ENCODE results near the gene MNDA. TPM values are rescaled to one million over a fixed set of nuclear protein-coding genes. Genes with fewer than 3 reads are reported as not detected.

MNDA gene
- total RNA-seq, 2 experiments from 2014 or later = not detected

DNA sequence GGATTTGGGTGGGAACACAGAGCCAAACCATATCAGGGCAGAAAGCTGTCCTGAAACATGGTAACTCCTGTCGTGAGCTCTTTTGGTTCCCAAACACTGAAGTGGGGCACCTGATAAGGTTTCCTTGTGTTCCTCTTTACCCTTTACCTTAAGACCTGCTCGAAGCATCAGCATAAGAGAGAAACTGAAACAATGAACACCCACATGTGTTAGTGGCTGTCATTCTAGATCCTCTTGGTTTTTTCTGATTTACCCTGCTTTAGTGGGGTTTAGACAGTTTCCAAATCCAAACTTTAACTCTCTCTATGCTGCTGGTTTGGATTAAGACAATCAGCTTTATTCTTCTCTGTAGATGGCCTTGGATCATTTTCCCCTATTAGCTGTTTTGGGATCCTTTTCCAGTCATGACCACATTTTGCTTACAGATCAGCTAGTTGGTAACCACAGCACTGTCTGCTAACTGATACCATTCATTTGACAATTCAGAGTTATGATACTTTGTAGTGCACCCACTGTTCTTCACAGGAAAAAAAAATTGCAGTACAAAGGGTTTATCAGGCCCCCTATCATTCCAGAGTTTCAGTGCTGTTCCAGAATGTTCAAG is 975 bp upstream of the MNDA start:
- ATAC-seq (peak; percentile 55), DNase-seq (no peak)
- Mint-ChIP-seq H3K36me3 (ENCODE audit: low read depth) (no peaks in the 10 kb centered on the region), H3K9me3 (peaks cover 4% of the 10 kb centered on the region), H3K4me3 (no peak overlapping the region), H3K27me3 (peaks cover 4% of the 10 kb centered on the region), H3K27ac (no peak overlapping the region), H3K4me1 (ENCODE audit: low read depth) (peaks cover 8% of the 10 kb centered on the region)
- ChIA-PET CTCF (interaction anchor here (1.4 to 1.6 kb wide), 2 partner anchors 37 to 242 kb away, joined by 3 to 5 read pairs; no protein-coding TSS in a partner anchor), POLR2A (no interaction called here)
- intact Hi-C loops (cut with micrococcal nuclease) = no loop called here
- TF ChIP-seq, protein P1, sequence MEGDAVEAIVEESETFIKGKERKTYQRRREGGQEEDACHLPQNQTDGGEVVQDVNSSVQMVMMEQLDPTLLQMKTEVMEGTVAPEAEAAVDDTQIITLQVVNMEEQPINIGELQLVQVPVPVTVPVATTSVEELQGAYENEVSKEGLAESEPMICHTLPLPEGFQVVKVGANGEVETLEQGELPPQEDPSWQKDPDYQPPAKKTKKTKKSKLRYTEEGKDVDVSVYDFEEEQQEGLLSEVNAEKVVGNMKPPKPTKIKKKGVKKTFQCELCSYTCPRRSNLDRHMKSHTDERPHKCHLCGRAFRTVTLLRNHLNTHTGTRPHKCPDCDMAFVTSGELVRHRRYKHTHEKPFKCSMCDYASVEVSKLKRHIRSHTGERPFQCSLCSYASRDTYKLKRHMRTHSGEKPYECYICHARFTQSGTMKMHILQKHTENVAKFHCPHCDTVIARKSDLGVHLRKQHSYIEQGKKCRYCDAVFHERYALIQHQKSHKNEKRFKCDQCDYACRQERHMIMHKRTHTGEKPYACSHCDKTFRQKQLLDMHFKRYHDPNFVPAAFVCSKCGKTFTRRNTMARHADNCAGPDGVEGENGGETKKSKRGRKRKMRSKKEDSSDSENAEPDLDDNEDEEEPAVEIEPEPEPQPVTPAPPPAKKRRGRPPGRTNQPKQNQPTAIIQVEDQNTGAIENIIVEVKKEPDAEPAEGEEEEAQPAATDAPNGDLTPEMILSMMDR (IDR thresholded peaks at IDR 0.05) = no peak

DNA sequence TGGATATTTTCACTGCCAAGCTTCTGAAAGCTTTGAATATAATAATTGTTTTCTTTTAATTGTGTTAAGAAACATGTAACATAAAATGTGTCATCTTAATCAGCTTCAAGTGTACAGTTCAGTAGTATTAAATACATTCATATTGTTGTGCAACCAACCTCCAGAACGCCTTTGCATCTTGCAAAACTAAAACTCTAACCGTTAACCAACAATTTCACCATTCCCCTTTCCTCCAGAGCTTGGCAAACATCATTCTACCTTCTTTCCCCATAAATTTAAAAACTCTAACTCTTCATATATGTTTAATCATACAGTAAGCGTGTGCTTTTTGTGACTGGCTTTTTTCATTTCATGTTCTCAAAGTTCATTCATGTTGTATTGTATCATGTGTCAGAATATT is 2.1 kb downstream of the MNDA start:
- TF ChIP-seq, protein P1 (IDR thresholded peaks at IDR 0.05) = no peak
- Mint-ChIP-seq H3K4me1 (ENCODE audit: low read depth) (peaks cover 8% of the 10 kb centered on the region), H3K27me3 (no peaks in the 10 kb centered on the region), H3K36me3 (ENCODE audit: low read depth) (no peaks in the 10 kb centered on the region), H3K4me3 (no peak overlapping the region), H3K27ac (no peak overlapping the region), H3K9me3 (no peaks in the 10 kb centered on the region)
- intact Hi-C loops (cut with micrococcal nuclease) = no loop called here
- ATAC-seq (no peak), DNase-seq (no peak)
- ChIA-PET POLR2A (no interaction called here), CTCF (no interaction called here)

DNA sequence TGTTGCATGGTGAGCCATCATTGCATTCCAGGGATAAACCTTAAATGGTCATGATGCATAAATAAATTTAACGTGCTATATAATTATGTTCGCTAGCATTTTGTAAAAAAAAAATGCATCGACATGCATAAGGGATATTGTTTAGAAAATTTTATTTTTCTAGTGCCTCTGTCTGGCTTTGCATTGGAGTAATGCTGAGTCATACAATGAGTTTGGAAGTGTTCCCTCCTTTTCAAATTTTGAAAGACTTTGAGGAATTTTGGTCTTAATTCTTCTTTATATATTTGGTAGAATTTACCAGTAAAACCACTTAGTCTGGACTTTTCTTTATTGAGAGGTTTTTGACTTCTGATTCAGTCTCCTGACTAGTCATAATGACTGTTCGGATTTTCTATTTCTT is 4.9 kb downstream of the MNDA start:
- no peak overlapping the region for H3K27ac Mint-ChIP-seq
- POLR2A ChIA-PET = no interaction called here
- ATAC-seq (no peak), DNase-seq (no peak)
- H3K9me3 Mint-ChIP-seq = no peaks in the 10 kb centered on the region
- H3K4me3 Mint-ChIP-seq = no peak overlapping the region
- intact Hi-C loops (cut with micrococcal nuclease) = no loop called here
- no peaks in the 10 kb centered on the region for H3K4me1 Mint-ChIP-seq (ENCODE audit: low read depth)
- TF ChIP-seq, protein P1 (IDR thresholded peaks at IDR 0.05) = no peak
- H3K36me3 Mint-ChIP-seq (ENCODE audit: low read depth) = no peaks in the 10 kb centered on the region
- H3K27me3 Mint-ChIP-seq = peaks cover 9% of the 10 kb centered on the region
- CTCF ChIA-PET = no interaction called here

DNA sequence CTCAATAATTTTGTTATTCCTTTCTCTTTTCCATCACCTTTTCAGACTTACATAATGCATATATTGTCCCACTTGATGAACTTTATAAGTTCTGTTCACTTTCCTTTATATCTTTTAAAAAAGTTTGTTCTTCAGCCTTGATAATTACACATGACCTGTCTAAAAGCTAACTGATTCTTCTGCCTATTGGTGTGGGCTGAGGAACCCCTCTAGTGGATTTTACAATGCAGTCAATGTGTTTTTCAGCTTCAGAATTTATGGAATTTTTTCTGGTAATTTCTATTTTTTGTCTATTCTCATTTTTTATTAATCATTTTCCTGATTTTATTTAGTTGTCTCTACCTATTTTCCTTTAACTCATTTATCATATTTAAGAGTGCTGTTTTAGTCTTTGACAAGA is 7.5 kb downstream of the MNDA start:
- intact Hi-C loops (cut with micrococcal nuclease) = no loop called here
- DNase-seq = no peak
- Mint-ChIP-seq H3K36me3 (ENCODE audit: low read depth) (no peaks in the 10 kb centered on the region), H3K27me3 (peaks cover 9% of the 10 kb centered on the region), H3K27ac (no peak overlapping the region), H3K4me1 (ENCODE audit: low read depth) (no peaks in the 10 kb centered on the region), H3K9me3 (no peaks in the 10 kb centered on the region), H3K4me3 (no peak overlapping the region)
- TF ChIP-seq, protein P1 (IDR thresholded peaks at IDR 0.05) = no peak
- POLR2A ChIA-PET = interaction anchor here (0.7 kb wide), 1 partner anchor 34 kb away, joined by 3 read pairs; no protein-coding TSS in a partner anchor
- CTCF ChIA-PET = no interaction called here
- ATAC-seq = no peak

DNA sequence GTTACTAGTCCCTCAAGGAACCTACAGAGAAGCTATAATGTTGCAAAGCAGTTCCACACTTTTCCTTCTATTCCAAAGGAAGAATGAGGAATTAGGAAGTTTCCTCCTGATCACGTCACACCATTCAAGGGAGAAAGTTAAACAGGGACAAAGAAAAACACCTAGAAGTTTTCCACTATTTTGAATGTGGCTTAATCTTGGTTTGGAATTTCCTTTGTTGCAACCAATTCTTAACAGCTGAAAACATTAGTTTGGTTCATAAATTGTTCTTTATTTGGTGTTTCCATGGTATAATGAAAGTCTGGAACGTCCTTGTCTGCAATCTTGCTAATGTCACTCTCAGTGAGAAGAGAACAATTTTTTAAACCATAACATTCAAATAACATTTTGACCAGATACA is 8.4 kb downstream of the MNDA start:
- ChIA-PET POLR2A (interaction anchor here (0.7 kb wide), 1 partner anchor 35 kb away, joined by 3 read pairs; no protein-coding TSS in a partner anchor), CTCF (no interaction called here)
- intact Hi-C loops (cut with micrococcal nuclease) = no loop called here
- no peak overlapping the region for H3K27ac Mint-ChIP-seq
- peaks cover 9% of the 10 kb centered on the region for H3K27me3 Mint-ChIP-seq
- DNase-seq (no peak), ATAC-seq (no peak)
- no peaks in the 10 kb centered on the region for H3K9me3 Mint-ChIP-seq
- no peaks in the 10 kb centered on the region for H3K4me1 Mint-ChIP-seq (ENCODE audit: low read depth)
- H3K36me3 Mint-ChIP-seq (ENCODE audit: low read depth) = no peaks in the 10 kb centered on the region
- TF ChIP-seq, protein P1 (IDR thresholded peaks at IDR 0.05) = no peak
- H3K4me3 Mint-ChIP-seq = no peak overlapping the region

Measured in activated CD8-positive, alpha-beta T cell treated with anti-CD3 and anti-CD28 coated beads for 36 hours (primary cell).